SK-N-SH (cell line): ENCODE measurements around the gene TNFAIP2. TPM values are rescaled to one million over a fixed set of nuclear protein-coding genes. Genes with fewer than 3 reads are reported as not detected.

ENCODE experiments used
- CTCF ChIA-PET: fragments of 300-600, 350-600 bp; formaldehyde crosslinking; extraction: SDS; loops from one replicate; lab custom pipeline; 2021; lab: Yijun Ruan, JAX
- POLR2A ChIA-PET: fragments of 350-600 bp; sonication (Branson Sonifier 250); formaldehyde crosslinking; extraction: SDS; loops from one replicate; lab custom pipeline; 2020; ENCODE audit warnings: antibody characterized with exemption, inconsistent platforms; lab: Yijun Ruan, JAX
- DNase-seq: peaks from one replicate; pipeline ENCODE4 v3.0.0; 2012
- H2AFZ ChIP-seq: fragments of 200-600 bp; sonication (generic); 2 replicates; pipeline ENCODE4 v1.8.1; 2016; ENCODE audit warnings: antibody characterized with exemption, mild to moderate bottlenecking, low read depth
- H3F3A ChIP-seq: fragments of 200-600 bp; sonication (generic); replicated peaks from 2 replicates; pipeline ENCODE3; 2016; ENCODE audit warnings: antibody characterized with exemption, mild to moderate bottlenecking; ENCODE audit not compliant: insufficient read depth
- H3K27ac ChIP-seq, 2 experiments: fragments of 200-500 bp in 1 of 2; fragments of 200-600 bp in 1 of 2; sonication (Bioruptor generic) in 1 of 2; sonication (generic), shearing (Covaris generic) in 1 of 2; 2 replicates each; pipeline versions ENCODE4 v1.5.1 to v1.6.1; 2014 to 2016; ENCODE audit warnings: low read depth in 2 of 2, inconsistent platforms in 1 of 2, low read length in 1 of 2, mild to moderate bottlenecking in 1 of 2, mixed read lengths in 1 of 2
- H3K27me3 ChIP-seq: fragments of 200-600 bp; sonication (generic), shearing (Covaris generic); 2 replicates; pipeline ENCODE4 v1.6.1; 2016; ENCODE audit warnings: mixed run types; ENCODE audit not compliant: insufficient read depth
- H3K36me3 ChIP-seq, 2 experiments: fragments of 200-500 bp in 1 of 2; fragments of 200-600 bp in 1 of 2; sonication (Bioruptor generic) in 1 of 2; sonication (generic) in 1 of 2; replicated peaks in 1 of 2; 2 replicates each; pipeline versions ENCODE3 to v1.5.1; 2014 to 2016; ENCODE audit warnings: low read length in 1 of 2, mild to moderate bottlenecking in 1 of 2; ENCODE audit not compliant: insufficient read depth in 2 of 2, control insufficient read depth in 1 of 2
- H3K4me1 ChIP-seq, 2 experiments: fragments of 200-500 bp in 1 of 2; fragments of 200-600 bp in 1 of 2; sonication (Bioruptor generic) in 1 of 2; sonication (generic), shearing (Covaris generic) in 1 of 2; 2 replicates each; pipeline versions ENCODE4 v1.5.1 to v1.6.1; 2014 to 2016; ENCODE audit warnings: low read depth in 1 of 2, low read length in 1 of 2, mixed run types in 1 of 2; ENCODE audit not compliant: insufficient read depth in 2 of 2, control insufficient read depth in 1 of 2
- H3K4me2 ChIP-seq: fragments of 200-600 bp; sonication (generic), shearing (Covaris generic); 2 replicates; pipeline ENCODE4 v1.6.1; 2017; ENCODE audit warnings: mixed run types
- H3K4me3 ChIP-seq, 2 experiments: fragments of 200-500 bp in 1 of 2; fragments of 200-600 bp in 1 of 2; sonication (Bioruptor generic) in 1 of 2; sonication (generic), shearing (Covaris generic) in 1 of 2; 2 replicates each; pipeline versions ENCODE4 v1.5.1 to v1.8.1; 2014 to 2016; ENCODE audit warnings: low read depth in 2 of 2, inconsistent platforms in 1 of 2, low read length in 1 of 2, mild to moderate bottlenecking in 1 of 2, mixed read lengths in 1 of 2, moderate library complexity in 1 of 2
- H3K79me2 ChIP-seq: fragments of 200-600 bp; sonication (generic); 2 replicates; pipeline ENCODE4 v1.8.1; 2017; ENCODE audit warnings: mild to moderate bottlenecking; ENCODE audit not compliant: insufficient read depth
- H3K9ac ChIP-seq: fragments of 200-600 bp; sonication (generic); 2 replicates; pipeline ENCODE4 v1.6.1; 2017; ENCODE audit warnings: mixed run types
- H3K9me2 ChIP-seq: fragments of 200-600 bp; sonication (generic); 2 replicates; pipeline ENCODE4 v1.6.1; 2017; ENCODE audit warnings: mixed run types
- H3K9me3 ChIP-seq: fragments of 200-600 bp; sonication (generic); 2 replicates; pipeline ENCODE4 v1.6.1; 2017; ENCODE audit warnings: mixed run types, mild to moderate bottlenecking, moderate library complexity
- H4K20me1 ChIP-seq: fragments of 200-600 bp; sonication (generic); 2 replicates; pipeline ENCODE4 v1.6.1; 2017; ENCODE audit warnings: mild to moderate bottlenecking, mixed run types; ENCODE audit not compliant: insufficient read depth
- CTCF ChIP-seq: fragments of 200-600 bp; sonication (generic); IDR thresholded peaks from 2 replicates; pipeline ENCODE4 v1.6.1; 2017; ENCODE audit warnings: antibody characterized with exemption, mild to moderate bottlenecking, moderate library complexity
- ELF1 ChIP-seq: IDR thresholded peaks from 2 replicates; pipeline ENCODE4 v1.4.0; 2012
- FOSL2 ChIP-seq: IDR thresholded peaks from 2 replicates; pipeline ENCODE4 v1.4.0; 2012; ENCODE audit warnings: low read depth, mild to moderate bottlenecking, moderate library complexity, borderline replicate concordance
- FOXM1 ChIP-seq: IDR thresholded peaks from 2 replicates; pipeline ENCODE4 v1.4.0; 2012; ENCODE audit warnings: low read depth, mild to moderate bottlenecking
- JUND ChIP-seq: IDR thresholded peaks from 2 replicates; pipeline ENCODE4 v1.4.0; 2012
- NFIC ChIP-seq: IDR thresholded peaks from 2 replicates; pipeline ENCODE4 v1.4.0; 2012; ENCODE audit warnings: borderline replicate concordance
- RAD21 ChIP-seq: IDR thresholded peaks from 2 replicates; pipeline ENCODE4 v1.6.1; 2012; ENCODE audit warnings: mild to moderate bottlenecking, low read length
- RCOR1 ChIP-seq: fragments of 150-350 bp; IDR thresholded peaks from 2 replicates; pipeline ENCODE4 v1.6.1; 2017; ENCODE audit warnings: antibody characterized with exemption, low read length
- RFX5 ChIP-seq: IDR thresholded peaks from 2 replicates; pipeline ENCODE4 v1.6.1; 2012; ENCODE audit warnings: mild to moderate bottlenecking, improper control_type of control experiment, low read length
- SMC3 ChIP-seq: IDR thresholded peaks from 2 replicates; pipeline ENCODE4 v1.6.1; 2012; ENCODE audit warnings: low read depth, low read length, improper control_type of control experiment
- TAF1 ChIP-seq: IDR thresholded peaks from 2 replicates; pipeline ENCODE4 v1.6.1; 2012; ENCODE audit warnings: low read depth, mild to moderate bottlenecking, low read length, moderate library complexity, borderline replicate concordance
- TCF12 ChIP-seq: IDR thresholded peaks from 2 replicates; pipeline ENCODE4 v1.4.0; 2012
- YY1 ChIP-seq: IDR thresholded peaks from 2 replicates; pipeline ENCODE4 v1.4.0; 2012; ENCODE audit warnings: low read depth, mild to moderate bottlenecking
- ZBTB33 ChIP-seq: IDR thresholded peaks from 2 replicates; pipeline ENCODE4 v1.4.0; 2012; ENCODE audit warnings: low read depth, borderline replicate concordance
- WGBS: methylation state at CpG from one replicate; pipeline ENCODE4 v1.1.6; 2017; ENCODE audit warnings: low lambda C conversion rate; 5-methylcytosine and 5-hydroxymethylcytosine counted together
- polyA plus RNA-seq, 3 experiments: library from polyadenylated mRNA; depleted of rRNA; stranded (reverse); fragments of >200 nt; gene quantifications; 2 replicates each; pipeline ENCODE4 v1.2.3, GENCODE V29; 2012
- TF ChIP-seq, protein P1 (sequence below): IDR thresholded peaks from 2 replicates; pipeline ENCODE4; 2012
- TF ChIP-seq, protein P2 (sequence below): IDR thresholded peaks from 2 replicates; pipeline ENCODE4 v1.4.0; 2012; ENCODE audit warnings: low read depth

Gene TNFAIP2
- polyA plus RNA-seq, 1 of the 3 experiments (the other 2 are of a cell fraction), result 16.0 TPM

DNA sequence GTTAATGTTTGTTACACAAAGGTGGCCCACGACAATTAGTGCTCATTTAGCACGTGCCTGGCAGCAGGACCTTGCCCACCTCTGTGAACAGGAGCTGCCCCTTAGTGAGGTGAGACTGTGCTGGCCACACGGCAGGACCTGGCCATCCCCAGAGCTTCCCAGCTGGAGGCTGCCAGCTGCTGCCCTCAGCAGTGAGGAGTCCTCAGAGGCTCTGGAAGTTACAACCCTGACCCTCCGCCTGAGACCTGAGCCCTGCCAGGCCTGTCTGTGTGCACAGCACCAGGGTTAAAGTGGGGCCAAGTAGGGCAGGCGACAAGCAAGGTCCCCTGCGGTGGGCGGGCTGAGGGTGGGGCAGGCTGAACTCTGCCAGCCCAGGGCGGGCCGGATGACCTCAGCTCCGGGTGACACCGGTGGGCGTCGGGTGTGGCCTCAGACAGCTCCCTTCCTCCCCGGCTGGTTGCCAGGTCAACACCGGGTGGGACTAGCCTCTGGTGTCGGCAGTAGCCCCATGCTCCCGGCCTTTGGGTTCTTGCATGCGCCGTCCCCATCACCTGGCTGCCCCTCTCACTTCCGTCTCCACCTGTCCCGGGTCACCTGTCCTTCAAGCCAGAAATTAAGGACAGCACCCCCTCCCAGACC is 48.4 kb upstream of the TNFAIP2 start:
- peak; percentile 41 for DNase-seq
- CTCF ChIA-PET, result interaction anchor here (0.6 to 7.4 kb wide), 24 partner anchors 9 to 376 kb away, joined by 3 to 99 read pairs (median 4); partner anchors contain the start of genes CDC42BPB and LBHD2
- 0 out of 2 replicates have a peak overlapping the region, but pooled peaks have one; percentile 81 for H2AFZ ChIP-seq
- no peaks in the 10 kb centered on the region for H3F3A ChIP-seq
- 0 out of 2 replicates have a peak overlapping the region, but pooled peaks have one; percentile 8 for H3K9ac ChIP-seq
- 42% methylated on average over 6 of the region's 21 CpGs for WGBS
- H3K27me3 ChIP-seq, result no peaks in the 10 kb centered on the region
- peak overlapping the region in 1 of 2 experiments; percentile 49; a peak in 1 of 4 replicates for H3K4me3 ChIP-seq
- H3K4me1 ChIP-seq, result peaks cover 0 to 8% of the 10 kb centered on the region in 2 experiments; a peak in 1 of 4 replicates
- no peaks in the 10 kb centered on the region for H3K9me3 ChIP-seq
- no peaks in the 10 kb centered on the region for H3K9me2 ChIP-seq
- POLR2A ChIA-PET, result no interaction called here
- no peak overlapping the region for H3K27ac ChIP-seq
- no peaks in the 10 kb centered on the region for H3K36me3 ChIP-seq
- H4K20me1 ChIP-seq, result no peaks in the 10 kb centered on the region
- no peak for TF ChIP-seq JUND
- TF ChIP-seq, protein P1, sequence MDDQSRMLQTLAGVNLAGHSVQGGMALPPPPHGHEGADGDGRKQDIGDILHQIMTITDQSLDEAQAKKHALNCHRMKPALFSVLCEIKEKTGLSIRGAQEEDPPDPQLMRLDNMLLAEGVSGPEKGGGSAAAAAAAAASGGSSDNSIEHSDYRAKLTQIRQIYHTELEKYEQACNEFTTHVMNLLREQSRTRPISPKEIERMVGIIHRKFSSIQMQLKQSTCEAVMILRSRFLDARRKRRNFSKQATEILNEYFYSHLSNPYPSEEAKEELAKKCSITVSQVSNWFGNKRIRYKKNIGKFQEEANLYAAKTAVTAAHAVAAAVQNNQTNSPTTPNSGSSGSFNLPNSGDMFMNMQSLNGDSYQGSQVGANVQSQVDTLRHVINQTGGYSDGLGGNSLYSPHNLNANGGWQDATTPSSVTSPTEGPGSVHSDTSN, result no peak
- no peak for TF ChIP-seq SMC3
- TF ChIP-seq ZBTB33, result no peak
- TF ChIP-seq RFX5, result no peak
- no peak for TF ChIP-seq YY1
- H3K79me2 ChIP-seq, result no peaks in the 10 kb centered on the region
- H3K4me2 ChIP-seq, result peak overlapping the region; percentile 81; the same call in 1 of the 2 replicates

GRCh38 chr14:103078420-103078749 is 44.9 kb upstream of the TNFAIP2 start:
- Histone ChIP-seq H3K9ac (no peak overlapping the region), H3K27me3 (no peaks in the 10 kb centered on the region), H3K4me3 (no peak overlapping the region), H3K79me2 (no peaks in the 10 kb centered on the region), H3K27ac (no peak overlapping the region), H2AFZ (no peak overlapping the region), H3K9me2 (no peaks in the 10 kb centered on the region), H3K9me3 (no peaks in the 10 kb centered on the region), H3K36me3 (no peaks in the 10 kb centered on the region), H3F3A (no peaks in the 10 kb centered on the region), H3K4me2 (no peak overlapping the region), H4K20me1 (no peaks in the 10 kb centered on the region), H3K4me1 (peaks cover 0 to 3% of the 10 kb centered on the region in 2 experiments; a peak in 1 of 4 replicates)
- TF ChIP-seq FOXM1 (no peak), ELF1 (no peak), SMC3 (peak; percentile 84), CTCF (peak; percentile 70), TAF1 (no peak), RAD21 (peak; percentile 79), TCF12 (no peak), FOSL2 (no peak), RCOR1 (no peak), NFIC (peak; percentile 96)
- TF ChIP-seq, protein P2, sequence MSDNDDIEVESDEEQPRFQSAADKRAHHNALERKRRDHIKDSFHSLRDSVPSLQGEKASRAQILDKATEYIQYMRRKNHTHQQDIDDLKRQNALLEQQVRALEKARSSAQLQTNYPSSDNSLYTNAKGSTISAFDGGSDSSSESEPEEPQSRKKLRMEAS, result no peak
- ChIA-PET POLR2A (interaction anchor here (0.7 kb wide), 1 partner anchor 157 kb away, joined by 6 read pairs; no protein-coding TSS in a partner anchor), CTCF (interaction anchor here (0.6 to 7.4 kb wide), 15 partner anchors 8 to 391 kb away, joined by 3 to 99 read pairs (median 3); partner anchors contain the start of gene EIF5)
- DNase-seq, result peak; percentile 86
- WGBS, result 4% methylated on average over 8 of the region's 9 CpGs
